Uterus (tissue), 4 donors: ENCODE measurements around the gene SLC15A4. TPM values are rescaled to one million over a fixed set of nuclear protein-coding genes. Genes with fewer than 3 reads are reported as not detected.
A peak's percentile ranks its signal among the peaks of the same experiment; 100 is the strongest.
"Not testable (repeated sequence)": the region's sequence is repeated elsewhere in the genome, so short reads cannot be mapped to it uniquely, and the experiment has no call there.

Experiments used
- DNase-seq, 2 donors: peaks; one replicate each; pipeline ENCODE4 v3.0.0-alpha.2; 2019 to 2020
- H3K27ac ChIP-seq, 2 donors: fragments of 200-600 bp; sonication (generic); 1 replicate in 1 of 2; 2 replicates in 1 of 2; pipeline ENCODE4 v1.5.1; 2016 to 2018
- H3K27me3 ChIP-seq, 2 donors: fragments of 200-600 bp; sonication (generic); one replicate each; pipeline ENCODE4 v1.5.1; 2018 to 2019; ENCODE audit warnings: control low read depth in 1 of 2
- H3K36me3 ChIP-seq, 2 donors: fragments of 200-600 bp; sonication (generic); one replicate each; pipeline ENCODE4 v1.5.1; 2019; ENCODE audit warnings: control low read depth in 1 of 2
- H3K4me1 ChIP-seq, 2 donors: fragments of 200-600 bp; sonication (generic); one replicate each; pipeline ENCODE4 v1.5.1; 2018 to 2019; ENCODE audit warnings: control low read depth in 1 of 2
- H3K4me3 ChIP-seq, 2 donors: fragments of 200-600 bp; sonication (generic); 1 replicate in 1 of 2; 2 replicates in 1 of 2; pipeline ENCODE4 v1.5.1; 2018 to 2019; ENCODE audit warnings: mild to moderate bottlenecking in 1 of 2
- H3K9me3 ChIP-seq, 2 donors: fragments of 200-600 bp; sonication (generic); one replicate each; pipeline ENCODE4 v1.5.1; 2019; ENCODE audit warnings: control low read depth in 1 of 2
- CTCF ChIP-seq, 4 experiments: fragments of 200-600 bp in 2 of 4; fragments of 450-650 bp in 2 of 4; sonication (generic) in 2 of 4; IDR thresholded peaks; one replicate each; pipeline ENCODE4 v1.5.1; 2016 to 2019; ENCODE audit warnings: antibody characterized with exemption in 4 of 4, mild to moderate bottlenecking in 2 of 4, moderate library complexity in 1 of 4
- POLR2A ChIP-seq, 2 donors: fragments of 450-650 bp; IDR thresholded peaks; one replicate each; pipeline ENCODE4 v1.6.1; 2016; ENCODE audit warnings: antibody characterized with exemption in 2 of 2, mild to moderate bottlenecking in 1 of 2, moderate library complexity in 1 of 2
- intact Hi-C: fragments of 100-400 bp; cut with DNase I; formaldehyde crosslinking; loops from one replicate; pipeline ENCODE4 v1.15.1; 2023; ENCODE audit warnings: low total_unique reads
- total RNA-seq, 4 donors: library from RNA; depleted of rRNA in 3 of 4; stranded (reverse); fragments of >200 nt in 3 of 4; gene quantifications; one replicate each; pipeline versions ENCODE4 v1.1.0 to v1.2.4, GENCODE V29; 2014 to 2023
- donor health status: DM: yes; HTN: yes; CAD: no.

The SLC15A4 gene
- total RNA-seq, 4 donors from 2014 or later: 40.9 to 62.8 (median 52.1) TPM

- Histone ChIP-seq H3K4me3 (no peak overlapping the region), H3K36me3 (no peaks in the 10 kb centered on the region), H3K27ac (no peak overlapping the region), H3K4me1 (no peaks in the 10 kb centered on the region), H3K9me3 (no peaks in the 10 kb centered on the region), H3K27me3 (no peaks in the 10 kb centered on the region)
- TF ChIP-seq POLR2A (IDR thresholded peaks at IDR 0.05): no peak
- TF ChIP-seq CTCF (IDR thresholded peaks at IDR 0.05): no peak
- no peak for DNase-seq
- intact Hi-C loops: no loop called here
Measured at GRCh38 chr12:128856035-128856790, 32.5 kb upstream of the SLC15A4 start.

GRCh38 chr12:128853600-128854197 is 29.9 kb upstream of the SLC15A4 start:
- Histone ChIP-seq H3K9me3 (no peaks in the 10 kb centered on the region), H3K4me3 (peak overlapping the region; percentile 17 to 20), H3K27ac (peak overlapping the region; percentile 1 to 21), H3K36me3 (no peaks in the 10 kb centered on the region), H3K4me1 (no peaks in the 10 kb centered on the region), H3K27me3 (no peaks in the 10 kb centered on the region)
- intact Hi-C loops: no loop called here
- TF ChIP-seq POLR2A (IDR thresholded peaks at IDR 0.05) (no peak), CTCF (IDR thresholded peaks at IDR 0.05) (no peak)
- no peak for DNase-seq

- Histone ChIP-seq H3K4me1 (no peaks in the 10 kb centered on the region), H3K9me3 (no peaks in the 10 kb centered on the region), H3K4me3 (peak within 1 kb of the TSS; percentile 17 to 20), H3K27me3 (no peaks in the 10 kb centered on the region), H3K36me3 (no peaks in the 10 kb centered on the region), H3K27ac (peak within 1 kb of the TSS; percentile 1 to 21)
- DNase-seq: no peak
- TF ChIP-seq CTCF (IDR thresholded peaks at IDR 0.05): no peak
- no peak for TF ChIP-seq POLR2A (IDR thresholded peaks at IDR 0.05)
- intact Hi-C loops: no loop called here
Measured at GRCh38 chr12:128852885-128853599, 29.3 kb upstream of the SLC15A4 start, which contains the start of gene GLT1D1. Gene GLT1D1 (plus strand): TSS chr12:128853478. CDS start chr12:128853582, 104 bp downstream.

GRCh38 chr12:128852026-128852698 is 28.4 kb upstream of the SLC15A4 start:
- no peaks in the 10 kb centered on the region for H3K9me3 ChIP-seq
- no peak overlapping the region for H3K4me3 ChIP-seq
- no peaks in the 10 kb centered on the region for H3K27me3 ChIP-seq
- intact Hi-C loops: no loop called here
- H3K4me1 ChIP-seq: no peaks in the 10 kb centered on the region
- DNase-seq: no peak
- H3K36me3 ChIP-seq: no peaks in the 10 kb centered on the region
- no peak overlapping the region for H3K27ac ChIP-seq
- TF ChIP-seq CTCF (IDR thresholded peaks at IDR 0.05) (no peak), POLR2A (IDR thresholded peaks at IDR 0.05) (no peak)

GRCh38 chr12:128851429-128851828 is 27.7 kb upstream of the SLC15A4 start:
- H3K27me3 ChIP-seq, H3K27ac ChIP-seq, DNase-seq, H3K9me3 ChIP-seq, intact Hi-C loops, H3K4me1 ChIP-seq, H3K4me3 ChIP-seq, H3K36me3 ChIP-seq: not testable (repeated sequence)
